GM23248 (cell line): Measurements from ENCODE around the gene PPIG.

Source experiments
- EZH2 ChIP-seq: fragments of 200-600 bp; sonication (generic); IDR thresholded peaks from 2 replicates; pipeline ENCODE4 v1.6.1; 2018; ENCODE audit warnings: antibody characterized with exemption, mild to moderate bottlenecking; ENCODE audit not compliant: insufficient read depth, poor library complexity, severe bottlenecking
- EZH2phosphoT487 ChIP-seq: fragments of 200-600 bp; sonication (generic); IDR thresholded peaks from 2 replicates; pipeline ENCODE4 v1.6.1; 2018; ENCODE audit warnings: antibody characterized with exemption, moderate library complexity, mild to moderate bottlenecking, low read depth; ENCODE audit not compliant: insufficient read depth

DNA sequence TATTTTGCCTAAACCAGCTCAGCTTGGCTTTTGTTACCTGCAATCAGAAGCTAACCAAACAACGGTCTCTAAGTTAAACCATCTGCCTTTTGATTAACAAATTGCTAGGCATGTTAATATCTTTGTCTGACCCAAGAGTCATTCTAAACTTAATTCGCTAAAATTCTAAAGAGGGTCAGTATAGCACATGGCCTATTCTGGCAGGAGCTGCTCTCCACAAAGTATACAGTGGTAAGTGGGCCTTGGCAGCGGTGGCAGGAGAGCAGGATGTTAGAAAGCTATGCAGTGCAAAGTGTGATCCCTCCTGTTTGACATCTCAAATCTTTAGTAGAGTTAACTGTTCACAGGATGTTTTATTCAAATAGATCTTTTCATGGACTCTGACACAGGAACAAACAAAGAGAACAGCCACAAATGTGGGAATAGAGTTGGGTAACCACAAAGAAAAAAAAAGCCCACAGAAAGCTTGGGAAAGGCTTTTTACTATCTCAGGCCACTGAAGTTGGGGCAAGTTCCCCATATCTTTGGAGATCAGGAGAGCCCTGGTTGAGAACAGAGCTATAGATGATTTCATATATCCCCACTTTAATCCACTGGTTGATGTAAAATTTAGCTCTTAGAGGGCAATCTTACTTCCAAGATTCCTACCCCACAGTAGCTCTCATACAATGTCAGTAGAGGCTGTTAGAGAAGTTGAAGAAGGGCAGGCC is 99.4 kb downstream of the PPIG start:
- no peak for TF ChIP-seq EZH2phosphoT487
- no peak for TF ChIP-seq EZH2
